ENCODE measurements around the gene PAPLN.

GRCh38 chr14:73276836-73277235, 39.5 kb downstream of the PAPLN start:
- TF ChIP-seq CTCF (IDR thresholded peaks at IDR 0.05) (no peak), POLR2A (IDR thresholded peaks at IDR 0.05) (no peak)
